GM10266 (cell line): ENCODE measurements around the gene INSL4.

Experiments
- DNase-seq: peaks from one replicate; pipeline ENCODE4 v3.0.0; 2012; ENCODE audit errors: extremely low spot score
- CTCF ChIP-seq: IDR thresholded peaks from 2 replicates; pipeline ENCODE4 v1.5.1; 2012; ENCODE audit warnings: mild to moderate bottlenecking, low read depth; ENCODE audit not compliant: control insufficient read depth, insufficient read depth; ENCODE audit errors: missing control alignments

INSL4 gene

GRCh38 chr9:5274770-5275169 lies 43.6 kb downstream of the INSL4 start:
- no peak for TF ChIP-seq CTCF
- peak; percentile 12 for DNase-seq

GRCh38 chr9:5278486-5278885 lies 47.3 kb downstream of the INSL4 start:
- TF ChIP-seq CTCF = no peak
- no peak for DNase-seq
